HG03060 (cell line): ENCODE measurements around the gene FMNL1.
"Not testable (repeated sequence)": the region's sequence is repeated elsewhere in the genome, so short reads cannot be mapped to it uniquely, and the experiment has no call there.

ENCODE experiments used
- ATAC-seq: cut with Tn5 transposase; IDR thresholded peaks from one replicate; pipeline ENCODE4 v1.9.1; 2021; ENCODE audit warnings: low read depth, moderate number of reproducible peaks; ENCODE audit not compliant: unreplicated experiment

The FMNL1 gene

GRCh38 chr17:45234641-45235415 is 13.1 kb downstream of the FMNL1 start:
- ATAC-seq: no peak

- ATAC-seq: no peak
Observed at GRCh38 chr17:45235416-45236281, 14.0 kb downstream of the FMNL1 start.

GRCh38 chr17:45236282-45236606 is 14.6 kb downstream of the FMNL1 start:
- no peak for ATAC-seq

GRCh38 chr17:45237686-45238085 is 16.0 kb downstream of the FMNL1 start:
- no peak for ATAC-seq

DNA sequence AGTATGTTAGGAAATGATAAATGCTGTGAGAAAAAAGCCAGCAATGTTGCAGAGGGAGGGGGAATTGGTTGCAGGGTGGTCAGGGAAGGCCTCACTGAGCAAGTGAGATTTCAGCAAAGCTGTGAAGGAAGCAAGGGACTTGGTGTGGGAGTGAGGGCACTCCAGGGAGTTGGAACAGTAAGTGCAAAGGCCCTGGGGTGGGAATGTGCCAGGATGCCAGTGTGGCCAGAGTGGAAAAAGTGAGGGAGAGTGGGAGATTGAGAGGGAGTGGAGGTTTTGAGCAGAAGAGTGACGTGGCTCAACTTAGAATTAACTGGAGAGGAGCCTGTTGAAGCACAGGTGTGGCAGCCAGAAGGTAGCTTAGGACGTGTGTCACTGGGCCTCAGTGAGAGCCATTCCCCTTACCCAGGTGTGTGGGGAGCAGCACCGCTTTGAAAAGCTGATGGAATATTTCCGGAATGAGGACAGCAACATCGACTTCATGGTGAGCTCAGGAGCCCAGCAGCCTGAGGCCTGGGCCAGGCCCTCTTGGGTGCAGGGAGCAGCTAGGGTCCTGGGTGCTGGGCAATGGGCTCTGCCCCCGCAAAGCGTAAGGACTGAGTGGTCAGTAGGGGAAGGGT is 16.6 kb downstream of the FMNL1 start:
- ATAC-seq: no peak

GRCh38 chr17:45240905-45241327 is 19.2 kb downstream of the FMNL1 start:
- no peak for ATAC-seq

- ATAC-seq: no peak
Observed at GRCh38 chr17:45241328-45242028, 19.8 kb downstream of the FMNL1 start.

DNA sequence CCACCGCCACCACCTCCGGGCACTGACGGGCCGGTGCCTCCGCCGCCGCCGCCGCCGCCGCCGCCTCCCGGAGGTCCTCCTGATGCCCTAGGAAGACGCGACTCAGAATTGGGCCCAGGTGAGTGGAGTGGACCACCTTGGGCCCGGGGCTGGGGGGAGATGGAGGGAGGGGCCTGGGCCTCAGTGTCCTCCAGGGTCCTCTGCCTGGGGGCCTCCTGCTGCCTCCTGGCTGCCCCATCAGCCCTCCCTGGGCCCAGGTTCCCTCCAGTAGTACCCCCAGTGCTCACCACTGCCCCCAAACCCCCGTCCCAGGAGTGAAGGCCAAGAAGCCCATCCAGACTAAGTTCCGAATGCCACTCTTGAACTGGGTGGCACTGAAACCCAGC is 20.3 kb downstream of the FMNL1 start:
- ATAC-seq: no peak

DNA sequence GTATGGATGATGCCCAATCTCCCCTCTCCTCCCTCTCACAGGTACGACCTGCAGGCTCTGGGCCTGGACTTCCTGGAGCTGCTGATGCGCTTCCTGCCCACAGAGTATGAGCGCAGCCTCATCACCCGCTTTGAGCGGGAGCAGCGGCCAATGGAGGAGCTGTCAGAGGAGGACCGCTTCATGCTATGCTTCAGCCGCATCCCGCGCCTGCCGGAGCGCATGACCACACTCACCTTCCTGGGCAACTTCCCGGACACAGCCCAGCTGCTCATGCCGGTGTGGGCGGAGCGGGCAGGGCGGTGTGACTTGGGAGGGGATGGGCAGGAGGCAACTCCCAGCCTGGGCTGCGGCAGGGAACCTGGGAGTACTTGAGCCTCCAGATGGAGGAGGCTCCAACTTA is 22.1 kb downstream of the FMNL1 start:
- ATAC-seq: no peak

- ATAC-seq: no peak
Observed at GRCh38 chr17:45244725-45245656, 23.3 kb downstream of the FMNL1 start.

DNA sequence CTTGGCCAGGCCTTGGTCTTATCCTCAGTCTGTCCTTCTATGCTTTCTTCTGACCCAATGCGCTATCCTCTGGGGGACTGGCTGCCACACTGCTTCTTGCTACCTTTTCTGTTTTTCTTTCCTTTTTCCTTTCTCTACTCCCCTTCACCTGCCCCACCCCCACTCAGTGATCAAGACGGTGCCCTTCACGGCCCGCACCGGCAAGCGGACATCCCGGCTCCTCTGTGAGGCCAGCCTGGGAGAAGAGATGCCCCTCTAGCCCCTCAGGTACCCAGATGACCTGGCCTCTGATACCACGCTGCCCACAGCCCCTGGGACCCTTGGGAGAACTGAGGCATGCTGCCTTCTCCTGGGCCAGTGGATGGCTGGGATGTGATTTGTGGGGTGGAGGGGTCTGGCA is 24.7 kb downstream of the FMNL1 start:
- no peak for ATAC-seq

DNA sequence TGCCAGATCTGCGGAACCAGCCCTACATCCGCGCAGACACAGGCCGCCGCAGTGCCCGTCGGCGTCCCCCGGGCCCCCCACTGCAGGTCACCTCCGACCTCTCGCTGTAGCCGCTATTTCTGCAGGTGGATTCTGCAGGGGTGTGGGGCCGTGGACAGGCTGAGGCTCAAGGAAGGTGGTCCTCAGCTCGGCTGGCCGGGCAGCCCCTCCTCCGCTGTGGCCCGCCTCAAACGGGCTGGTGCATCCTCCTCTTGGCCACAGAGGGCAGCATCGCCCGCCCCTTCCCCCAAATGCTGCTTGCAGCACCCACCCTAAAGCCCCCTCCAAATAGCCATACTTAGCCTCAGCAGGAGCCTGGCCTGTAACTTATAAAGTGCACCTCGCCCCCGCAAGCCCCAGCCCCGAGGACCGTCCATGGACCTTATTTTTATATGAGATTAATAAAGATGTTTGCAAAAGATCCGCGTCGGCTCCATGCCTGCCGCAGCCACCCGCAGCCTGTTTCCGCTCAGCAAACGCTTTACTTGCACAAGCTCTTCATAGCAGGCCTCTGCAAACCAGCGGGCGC is 25.3 kb downstream of the FMNL1 start:
- ATAC-seq: no peak

- no peak for ATAC-seq
Observed at GRCh38 chr17:45247429-45248131, 25.9 kb downstream of the FMNL1 start.

DNA sequence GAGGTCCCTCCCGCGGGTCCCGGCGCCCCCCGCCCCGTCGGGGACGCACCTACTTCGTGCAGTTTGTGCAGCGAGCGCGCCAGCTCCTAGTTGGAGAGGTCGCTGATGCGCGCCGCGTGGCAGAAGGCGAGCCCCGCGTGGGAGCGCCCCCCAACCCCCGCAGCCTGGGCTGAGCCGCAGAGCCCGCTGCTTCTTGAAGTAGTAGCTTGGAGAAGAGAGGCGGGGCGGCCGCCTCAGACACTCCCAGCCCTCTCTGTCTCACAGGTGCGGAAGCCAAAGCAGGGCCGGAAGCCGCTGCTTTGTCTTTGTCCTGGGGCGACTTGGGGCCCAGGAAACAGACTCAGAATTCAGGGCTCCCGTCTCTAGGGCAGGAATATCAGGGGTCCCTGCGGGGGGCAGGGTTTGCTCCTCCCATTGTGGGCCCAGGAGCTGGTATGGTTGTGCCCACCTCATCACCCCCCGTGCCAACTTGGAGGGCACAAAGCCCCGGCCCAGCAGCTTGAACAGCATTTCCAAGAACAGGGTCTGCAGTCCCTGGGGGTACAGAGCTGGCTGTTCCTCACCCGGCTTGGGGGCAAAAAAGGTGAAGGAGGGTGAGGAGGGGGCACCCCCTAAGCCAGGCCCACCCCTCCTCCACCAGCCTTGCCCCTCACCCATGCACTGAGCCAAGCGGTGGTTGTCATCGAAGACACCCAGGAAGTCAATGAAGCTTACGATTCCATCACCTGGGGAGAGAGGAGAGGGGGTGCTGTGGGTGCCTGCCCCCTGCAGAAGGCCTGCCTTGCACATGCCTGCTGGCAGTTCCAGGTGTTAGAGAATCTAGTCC is 26.7 kb downstream of the FMNL1 start:
- ATAC-seq: no peak

DNA sequence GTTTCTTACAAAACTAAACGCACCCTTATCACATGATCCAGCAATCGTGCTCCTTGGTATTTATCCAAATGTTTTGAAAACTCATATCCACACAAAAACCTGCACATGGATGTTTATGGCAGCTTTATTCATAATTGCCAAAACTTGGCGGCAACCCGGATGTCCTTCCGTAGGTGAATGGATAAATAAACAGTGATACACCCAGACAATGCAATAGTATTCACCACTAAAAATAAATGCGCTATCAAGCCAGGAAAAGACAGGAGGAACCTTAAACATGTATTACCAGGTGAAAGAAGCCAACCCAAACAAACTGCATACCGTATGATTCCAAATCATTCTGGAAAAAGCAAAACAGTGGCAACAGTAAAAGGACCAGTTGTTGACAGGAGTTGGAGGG is 30.2 kb downstream of the FMNL1 start:
- no peak for ATAC-seq

- not testable (repeated sequence) for ATAC-seq
Observed at GRCh38 chr17:45253237-45253636, 31.6 kb downstream of the FMNL1 start.

- ATAC-seq: no peak
Observed at GRCh38 chr17:45253879-45254278, 32.2 kb downstream of the FMNL1 start.

DNA sequence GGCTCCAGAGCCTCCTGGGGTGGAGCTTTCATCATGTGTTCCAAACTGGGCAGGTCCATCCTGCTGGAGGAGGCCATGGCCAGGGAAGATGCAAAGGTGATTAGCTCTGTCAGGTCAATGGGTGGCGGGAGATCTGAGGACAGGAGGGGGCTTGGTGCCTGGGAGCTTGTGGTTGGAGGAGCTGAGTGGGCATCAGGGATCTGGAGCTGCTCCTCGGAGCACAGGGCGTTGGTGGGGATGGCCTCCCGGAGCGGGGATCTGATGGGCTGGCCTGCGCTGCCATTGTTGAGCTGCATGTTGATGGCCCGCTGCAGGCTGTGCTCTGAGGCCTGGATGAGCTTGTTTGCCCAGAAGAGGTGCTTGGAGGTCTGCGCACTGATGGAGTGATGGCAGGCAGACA is 33.7 kb downstream of the FMNL1 start:
- ATAC-seq: no peak
